ENCODE measurements around the gene MINDY4. TPM values are rescaled to one million over a fixed set of nuclear protein-coding genes. Genes with fewer than 3 reads are reported as not detected.

The MINDY4 gene
- total RNA-seq, 1 donor from 2014 or later, result 6.3 TPM

GRCh38 chr7:30916255-30916654, 145.0 kb downstream of the MINDY4 start:
- TF ChIP-seq, protein P1, sequence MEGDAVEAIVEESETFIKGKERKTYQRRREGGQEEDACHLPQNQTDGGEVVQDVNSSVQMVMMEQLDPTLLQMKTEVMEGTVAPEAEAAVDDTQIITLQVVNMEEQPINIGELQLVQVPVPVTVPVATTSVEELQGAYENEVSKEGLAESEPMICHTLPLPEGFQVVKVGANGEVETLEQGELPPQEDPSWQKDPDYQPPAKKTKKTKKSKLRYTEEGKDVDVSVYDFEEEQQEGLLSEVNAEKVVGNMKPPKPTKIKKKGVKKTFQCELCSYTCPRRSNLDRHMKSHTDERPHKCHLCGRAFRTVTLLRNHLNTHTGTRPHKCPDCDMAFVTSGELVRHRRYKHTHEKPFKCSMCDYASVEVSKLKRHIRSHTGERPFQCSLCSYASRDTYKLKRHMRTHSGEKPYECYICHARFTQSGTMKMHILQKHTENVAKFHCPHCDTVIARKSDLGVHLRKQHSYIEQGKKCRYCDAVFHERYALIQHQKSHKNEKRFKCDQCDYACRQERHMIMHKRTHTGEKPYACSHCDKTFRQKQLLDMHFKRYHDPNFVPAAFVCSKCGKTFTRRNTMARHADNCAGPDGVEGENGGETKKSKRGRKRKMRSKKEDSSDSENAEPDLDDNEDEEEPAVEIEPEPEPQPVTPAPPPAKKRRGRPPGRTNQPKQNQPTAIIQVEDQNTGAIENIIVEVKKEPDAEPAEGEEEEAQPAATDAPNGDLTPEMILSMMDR (IDR thresholded peaks at IDR 0.05), result no peak

DNA sequence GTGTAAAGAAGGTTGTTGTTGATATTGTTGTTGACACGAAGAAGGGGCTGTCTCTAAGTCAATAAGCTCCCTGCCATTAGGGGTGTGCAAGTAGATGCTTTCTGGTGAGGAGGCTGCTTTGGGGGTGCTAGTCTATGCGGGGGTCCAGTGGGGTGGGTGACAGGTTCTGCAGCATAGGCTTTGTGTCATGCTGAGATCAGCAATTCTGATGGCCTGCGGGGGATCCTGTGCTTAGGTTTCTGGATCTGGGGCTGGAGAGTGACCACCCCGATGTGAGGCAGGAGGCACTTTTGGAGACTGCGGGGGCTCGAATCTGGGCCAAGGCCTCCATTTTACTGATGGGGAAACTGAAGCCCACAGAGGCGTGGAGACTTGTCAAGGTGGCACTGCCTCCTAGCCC, 145.6 kb downstream of the MINDY4 start:
- H3K4me1 Mint-ChIP-seq (ENCODE audit: low read depth), result peaks cover 54% of the 10 kb centered on the region
- H3K27me3 Mint-ChIP-seq (ENCODE audit: low read depth), result no peaks in the 10 kb centered on the region
- H3K36me3 Mint-ChIP-seq (ENCODE audit: low read depth), result no peaks in the 10 kb centered on the region
- DNase-seq (ENCODE audit: low spot score), result no peak
- no peak overlapping the region for H3K4me3 Mint-ChIP-seq (ENCODE audit: unreplicated experiment)
- no peaks in the 10 kb centered on the region for H3K9me3 Mint-ChIP-seq (ENCODE audit: low read depth)
- TF ChIP-seq, protein P1 (IDR thresholded peaks at IDR 0.05), result no peak
- H3K27ac Mint-ChIP-seq (ENCODE audit: unreplicated experiment), result no peak overlapping the region

More at GRCh38 chr7:30916255-30916654, 145.0 kb downstream of the MINDY4 start:
- peaks cover 54% of the 10 kb centered on the region for H3K4me1 Mint-ChIP-seq (ENCODE audit: low read depth)
- no peaks in the 10 kb centered on the region for H3K9me3 Mint-ChIP-seq (ENCODE audit: low read depth)
- no peaks in the 10 kb centered on the region for H3K36me3 Mint-ChIP-seq (ENCODE audit: low read depth)
- no peak overlapping the region for H3K4me3 Mint-ChIP-seq (ENCODE audit: unreplicated experiment)
- no peaks in the 10 kb centered on the region for H3K27me3 Mint-ChIP-seq (ENCODE audit: low read depth)
- no peak for DNase-seq (ENCODE audit: low spot score)
- H3K27ac Mint-ChIP-seq (ENCODE audit: unreplicated experiment), result no peak overlapping the region

DNA sequence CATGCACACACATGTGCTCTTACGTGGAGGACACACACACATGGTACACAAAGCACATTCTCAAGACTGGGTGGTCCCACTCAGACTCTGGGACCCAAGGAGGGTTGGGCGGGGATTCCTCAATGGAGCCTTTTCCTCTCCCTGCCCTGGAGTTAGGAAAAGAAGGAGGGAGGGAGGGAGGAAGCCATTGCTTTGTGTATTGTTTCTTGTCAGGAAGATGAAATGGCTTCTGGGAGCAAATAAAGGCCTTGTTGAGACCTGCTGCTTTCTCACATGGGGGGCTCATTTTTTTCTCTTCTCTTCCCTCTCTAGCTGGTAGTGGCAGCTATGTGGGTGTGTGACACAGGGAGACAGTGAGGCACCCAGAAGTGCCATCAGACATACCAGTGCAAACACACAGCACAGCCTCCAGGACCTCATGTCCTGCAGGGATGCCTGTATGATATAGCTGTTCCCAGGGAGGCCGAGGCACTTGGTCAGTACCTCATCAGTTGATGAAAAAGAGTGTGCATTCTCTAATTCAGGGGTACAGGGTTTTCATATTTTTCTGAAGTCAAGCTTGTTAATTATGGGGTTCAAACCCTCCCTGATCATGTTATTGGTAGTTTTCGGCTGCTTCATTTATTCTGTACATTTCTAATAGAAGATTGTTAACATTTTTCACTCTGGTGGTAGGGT, 146.1 kb downstream of the MINDY4 start:
- Mint-ChIP-seq H3K9me3 (ENCODE audit: low read depth) (no peaks in the 10 kb centered on the region), H3K27me3 (ENCODE audit: low read depth) (no peaks in the 10 kb centered on the region), H3K4me3 (ENCODE audit: unreplicated experiment) (no peak overlapping the region), H3K27ac (ENCODE audit: unreplicated experiment) (no peak overlapping the region), H3K4me1 (ENCODE audit: low read depth) (peaks cover 51% of the 10 kb centered on the region), H3K36me3 (ENCODE audit: low read depth) (no peaks in the 10 kb centered on the region)
- TF ChIP-seq, protein P1 (IDR thresholded peaks at IDR 0.05), result no peak
- no peak for DNase-seq (ENCODE audit: low spot score)

DNA sequence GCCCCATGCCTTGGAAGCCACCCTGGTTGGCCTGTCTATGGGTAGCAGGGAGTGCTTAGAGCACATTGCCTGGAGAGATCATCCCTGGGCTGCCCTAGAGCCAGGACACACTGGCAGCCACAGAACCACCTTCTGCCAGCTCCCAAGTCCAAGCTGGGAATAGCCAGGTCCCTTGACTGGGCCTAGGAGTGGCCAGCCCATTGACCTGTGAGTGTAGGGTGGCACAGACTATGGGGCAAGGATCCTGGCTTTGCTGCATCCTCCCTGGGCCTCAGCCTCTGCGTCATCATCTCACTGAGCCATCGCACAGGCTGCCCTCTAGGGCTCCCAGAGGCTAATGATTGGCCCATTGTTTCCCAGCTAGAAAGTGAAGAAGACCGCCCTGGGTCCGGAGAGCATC, 147.5 kb downstream of the MINDY4 start:
- Mint-ChIP-seq H3K4me1 (ENCODE audit: low read depth) (peaks cover 42% of the 10 kb centered on the region), H3K9me3 (ENCODE audit: low read depth) (no peaks in the 10 kb centered on the region), H3K4me3 (ENCODE audit: unreplicated experiment) (no peak overlapping the region), H3K27me3 (ENCODE audit: low read depth) (no peaks in the 10 kb centered on the region), H3K27ac (ENCODE audit: unreplicated experiment) (no peak overlapping the region), H3K36me3 (ENCODE audit: low read depth) (no peaks in the 10 kb centered on the region)
- DNase-seq (ENCODE audit: low spot score), result peak; percentile 43
- TF ChIP-seq, protein P1 (IDR thresholded peaks at IDR 0.05), result no peak

DNA sequence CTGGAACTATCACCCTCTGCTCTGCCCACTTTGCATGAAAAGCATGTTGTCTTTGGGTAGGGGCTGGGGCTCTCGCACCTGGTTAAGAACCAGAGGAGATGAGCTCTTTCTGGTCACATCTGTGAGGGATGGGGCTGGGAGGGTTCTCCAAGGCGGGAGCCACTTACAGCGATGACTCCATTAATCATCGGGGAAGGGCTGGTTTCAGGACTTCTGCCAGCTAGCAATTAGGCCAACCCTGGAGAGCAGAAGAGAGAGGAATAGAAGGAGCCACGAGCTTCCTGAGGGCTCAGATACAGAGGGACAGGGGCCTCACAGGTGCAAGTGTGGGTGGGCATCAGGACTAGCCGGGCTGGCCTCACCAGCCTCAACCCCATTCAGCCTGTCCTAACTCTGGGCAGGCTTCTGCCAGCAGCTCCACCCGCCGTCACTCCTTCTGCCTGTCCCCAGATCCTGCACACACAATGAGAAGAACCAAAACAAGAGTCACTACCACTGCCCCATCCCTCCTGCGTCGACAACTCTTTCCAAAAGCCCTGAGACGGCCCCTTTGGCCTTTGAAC, 148.9 kb downstream of the MINDY4 start:
- H3K36me3 Mint-ChIP-seq (ENCODE audit: low read depth), result no peaks in the 10 kb centered on the region
- H3K9me3 Mint-ChIP-seq (ENCODE audit: low read depth), result no peaks in the 10 kb centered on the region
- H3K27me3 Mint-ChIP-seq (ENCODE audit: low read depth), result no peaks in the 10 kb centered on the region
- DNase-seq (ENCODE audit: low spot score), result peak; percentile 62
- peak overlapping the region; percentile 49 for H3K27ac Mint-ChIP-seq (ENCODE audit: unreplicated experiment)
- no peak overlapping the region for H3K4me3 Mint-ChIP-seq (ENCODE audit: unreplicated experiment)
- peaks cover 31% of the 10 kb centered on the region for H3K4me1 Mint-ChIP-seq (ENCODE audit: low read depth)
- TF ChIP-seq, protein P1 (IDR thresholded peaks at IDR 0.05), result no peak

All from chondrocyte (in vitro differentiated cells).